GM23248 (cell line): ENCODE data around the gene ENOX1. TPM values are rescaled to one million over a fixed set of nuclear protein-coding genes. Genes with fewer than 3 reads are reported as not detected.
"Not testable (repeated sequence)": the region's sequence is repeated elsewhere in the genome, so short reads cannot be mapped to it uniquely, and the experiment has no call there.

ENCODE experiments used
- DNase-seq: peaks from one replicate; pipeline ENCODE4 v3.0.0-alpha.2; 2015
- H2AFZ ChIP-seq: fragments of 200-600 bp; sonication (generic); 2 replicates; pipeline ENCODE4 v1.6.1; 2016; ENCODE audit warnings: antibody characterized with exemption
- H3F3A ChIP-seq: fragments of 200-600 bp; sonication (generic); 2 replicates; pipeline ENCODE4 v1.6.1; 2016; ENCODE audit warnings: mild to moderate bottlenecking, antibody characterized with exemption, mixed run types; ENCODE audit not compliant: insufficient read depth
- H3K27ac ChIP-seq: fragments of 200-600 bp; sonication (generic); 2 replicates; pipeline ENCODE4 v1.5.1; 2016; ENCODE audit warnings: mild to moderate bottlenecking
- H3K27me3 ChIP-seq: fragments of 200-600 bp; sonication (generic); replicated peaks from 2 replicates; pipeline ENCODE4 v1.6.1; 2016; ENCODE audit warnings: mild to moderate bottlenecking; ENCODE audit not compliant: insufficient read depth
- H3K36me3 ChIP-seq: fragments of 200-600 bp; sonication (generic); 2 replicates; pipeline ENCODE4 v1.6.1; 2016; ENCODE audit warnings: low read depth, mild to moderate bottlenecking
- H3K4me1 ChIP-seq: fragments of 200-600 bp; sonication (generic); 2 replicates; pipeline ENCODE4 v1.6.1; 2016; ENCODE audit warnings: mild to moderate bottlenecking; ENCODE audit not compliant: insufficient read depth
- H3K4me2 ChIP-seq: fragments of 200-600 bp; sonication (generic); one replicate; pipeline ENCODE4 v1.6.1; 2016; ENCODE audit warnings: mild to moderate bottlenecking; ENCODE audit not compliant: unreplicated experiment
- H3K4me3 ChIP-seq: fragments of 200-600 bp; sonication (generic); 2 replicates; pipeline ENCODE4 v1.5.1; 2016; ENCODE audit warnings: mild to moderate bottlenecking
- H3K79me2 ChIP-seq: fragments of 200-600 bp; sonication (generic); 2 replicates; pipeline ENCODE4 v1.6.1; 2016; ENCODE audit warnings: mild to moderate bottlenecking; ENCODE audit not compliant: insufficient read depth
- H3K9ac ChIP-seq: fragments of 200-600 bp; sonication (generic); 2 replicates; pipeline ENCODE4 v1.6.1; 2016; ENCODE audit warnings: mild to moderate bottlenecking
- H3K9me2 ChIP-seq: fragments of 200-600 bp; sonication (generic); 2 replicates; pipeline ENCODE4 v1.6.1; 2016; ENCODE audit warnings: mixed run types, mild to moderate bottlenecking, moderate library complexity; ENCODE audit not compliant: insufficient read depth
- H3K9me3 ChIP-seq: fragments of 200-600 bp; sonication (generic); one replicate; pipeline ENCODE4 v1.6.1; 2017; ENCODE audit warnings: low read depth
- H4K20me1 ChIP-seq: fragments of 200-600 bp; sonication (generic); 2 replicates; pipeline ENCODE4 v1.6.0; 2016; ENCODE audit not compliant: insufficient read depth
- EZH2 ChIP-seq: fragments of 200-600 bp; sonication (generic); IDR thresholded peaks from 2 replicates; pipeline ENCODE4 v1.6.1; 2018; ENCODE audit warnings: antibody characterized with exemption, mild to moderate bottlenecking; ENCODE audit not compliant: insufficient read depth, poor library complexity, severe bottlenecking
- EZH2phosphoT487 ChIP-seq: fragments of 200-600 bp; sonication (generic); IDR thresholded peaks from 2 replicates; pipeline ENCODE4 v1.6.1; 2018; ENCODE audit warnings: antibody characterized with exemption, moderate library complexity, mild to moderate bottlenecking, low read depth; ENCODE audit not compliant: insufficient read depth
- WGBS, 2 experiments: methylation state at CpG; one replicate each; pipeline ENCODE4 v1.1.6; 2015 to 2017; ENCODE audit warnings: low lambda C conversion rate in 2 of 2, low coverage in 1 of 2; ENCODE audit errors: missing lambda C conversion rate in 2 of 2; 5-methylcytosine and 5-hydroxymethylcytosine counted together
- in situ Hi-C: fragments of 300-500 bp; cut with MboI; formaldehyde crosslinking; loops from 2 replicates; pipeline ENCODE4 v1.15.0; 2020
- polyA plus RNA-seq: library from polyadenylated mRNA; unstranded; fragments of >200 nt; fragmentation: Nextera tagmentation; extraction: Ambion mirVana; gene quantifications from 2 replicates; pipeline ENCODE4 v1.2.1, GENCODE V29; 2016
- small RNA-seq: library from RNA; depleted of rRNA; stranded (forward); fragments of <200 nt; gene quantifications from one replicate; pipeline ENCODE3, GENCODE V24; 2014; ENCODE audit warnings: low read depth, low replicate concordance
- total RNA-seq: library from RNA; depleted of rRNA; stranded (reverse); fragments of >200 nt; shearing (Covaris generic); gene quantifications from 2 replicates; pipeline ENCODE4 v1.2.3, GENCODE V29; 2014; rRNA removed

Gene ENOX1
- total and polyA plus RNA-seq, 2 experiments from 2014 or later = 1.8 to 3.2 TPM

DNA sequence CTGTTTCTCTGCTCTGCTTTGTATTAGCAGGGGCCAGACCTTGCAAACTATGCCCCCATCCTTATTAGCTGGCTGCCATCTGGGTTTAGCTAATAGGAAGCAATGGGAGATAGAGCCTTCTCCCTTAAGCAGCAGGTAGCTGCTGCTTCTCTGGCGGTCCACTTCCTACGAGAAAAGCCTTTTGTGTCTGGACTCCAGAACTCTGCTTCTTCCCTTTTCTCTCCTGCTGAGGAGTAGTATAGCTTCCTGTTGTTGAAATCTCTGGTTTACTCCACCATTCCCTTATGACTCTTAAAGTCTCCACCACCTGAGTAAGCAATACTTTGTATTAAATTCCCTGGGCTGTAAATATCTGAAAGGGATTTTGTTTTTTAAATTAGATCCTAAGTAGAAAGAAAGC, 616.3 kb downstream of the ENOX1 start:
- Histone ChIP-seq H3K79me2 (no peaks in the 10 kb centered on the region), H3K27me3 (no peaks in the 10 kb centered on the region), H3K9ac (no peak overlapping the region), H3F3A (no peaks in the 10 kb centered on the region), H4K20me1 (no peaks in the 10 kb centered on the region), H3K36me3 (no peaks in the 10 kb centered on the region), H2AFZ (no peak overlapping the region), H3K4me1 (no peaks in the 10 kb centered on the region), H3K9me3 (no peaks in the 10 kb centered on the region), H3K4me2 (no peak overlapping the region), H3K9me2 (no peaks in the 10 kb centered on the region), H3K4me3 (no peak overlapping the region), H3K27ac (no peak overlapping the region)
- DNase-seq = no peak
- TF ChIP-seq EZH2 (no peak), EZH2phosphoT487 (no peak)
- 40 to 41% methylated on average over 2 of the region's 2 CpGs for WGBS, 2 experiments
- in situ Hi-C loops = no loop called here

DNA sequence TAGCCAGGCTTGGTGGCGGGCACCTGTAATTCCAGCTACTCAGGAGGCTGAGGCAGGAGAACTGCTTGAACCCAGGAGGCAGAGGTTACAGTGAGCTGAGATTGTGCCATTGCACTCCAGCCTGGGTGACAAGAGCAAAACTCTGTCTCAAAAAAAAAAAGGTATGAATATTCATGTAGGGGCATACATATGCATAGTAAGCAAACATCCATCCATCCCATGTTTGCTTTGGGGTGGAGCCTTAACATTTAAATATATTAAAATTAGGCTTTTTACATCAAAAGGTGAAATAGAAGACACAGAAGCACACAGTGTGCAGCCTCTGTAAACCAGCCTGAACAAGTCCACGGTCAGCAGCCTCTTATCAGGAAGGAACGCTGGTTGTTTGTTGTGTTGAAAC, 618.3 kb downstream of the ENOX1 start:
- H3K4me3 ChIP-seq, in situ Hi-C loops, H3K4me1 ChIP-seq, H3K36me3 ChIP-seq, H3K9me3 ChIP-seq, H4K20me1 ChIP-seq, H3K27me3 ChIP-seq, H3K27ac ChIP-seq, H3K9ac ChIP-seq, H3K9me2 ChIP-seq, DNase-seq, H3K79me2 ChIP-seq, H3K4me2 ChIP-seq, H3F3A ChIP-seq, H2AFZ ChIP-seq: not testable (repeated sequence)
- 42 to 50% methylated on average over 3 of the region's 3 CpGs for WGBS, 2 experiments

DNA sequence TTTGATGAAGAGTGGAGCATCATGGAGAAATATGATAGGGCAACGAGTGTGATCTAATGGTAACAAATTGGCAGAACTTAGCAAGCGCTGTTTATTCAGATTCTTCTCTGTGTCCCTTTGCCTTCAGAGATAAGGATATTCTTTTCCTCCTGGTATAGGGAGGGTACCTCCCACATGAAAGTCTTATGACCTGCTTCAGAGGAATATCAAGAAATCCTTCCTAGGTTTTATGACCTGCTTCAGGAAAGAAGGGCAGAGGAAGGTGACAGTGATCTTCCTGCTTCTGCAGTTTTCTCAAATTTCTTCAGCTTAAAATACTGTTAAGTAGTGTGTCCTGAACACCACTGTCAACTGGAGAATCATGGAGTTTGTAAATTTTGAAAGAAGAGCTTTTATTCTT, 619.0 kb downstream of the ENOX1 start:
- in situ Hi-C loops = no loop called here
- no peaks in the 10 kb centered on the region for H3K36me3 ChIP-seq
- no peak for TF ChIP-seq EZH2phosphoT487
- TF ChIP-seq EZH2 = no peak
- no peaks in the 10 kb centered on the region for H3K79me2 ChIP-seq
- no peak overlapping the region for H3K4me2 ChIP-seq
- WGBS, 2 experiments = 58 to 66% methylated on average over 2 of the region's 2 CpGs
- no peak overlapping the region for H3K4me3 ChIP-seq
- H3K27me3 ChIP-seq = no peaks in the 10 kb centered on the region
- no peak overlapping the region for H3K27ac ChIP-seq
- H3K4me1 ChIP-seq = no peaks in the 10 kb centered on the region
- no peaks in the 10 kb centered on the region for H4K20me1 ChIP-seq
- H3K9me2 ChIP-seq = no peaks in the 10 kb centered on the region
- H3F3A ChIP-seq = no peaks in the 10 kb centered on the region
- no peak for DNase-seq
- no peaks in the 10 kb centered on the region for H3K9me3 ChIP-seq
- no peak overlapping the region for H3K9ac ChIP-seq
- H2AFZ ChIP-seq = no peak overlapping the region

DNA sequence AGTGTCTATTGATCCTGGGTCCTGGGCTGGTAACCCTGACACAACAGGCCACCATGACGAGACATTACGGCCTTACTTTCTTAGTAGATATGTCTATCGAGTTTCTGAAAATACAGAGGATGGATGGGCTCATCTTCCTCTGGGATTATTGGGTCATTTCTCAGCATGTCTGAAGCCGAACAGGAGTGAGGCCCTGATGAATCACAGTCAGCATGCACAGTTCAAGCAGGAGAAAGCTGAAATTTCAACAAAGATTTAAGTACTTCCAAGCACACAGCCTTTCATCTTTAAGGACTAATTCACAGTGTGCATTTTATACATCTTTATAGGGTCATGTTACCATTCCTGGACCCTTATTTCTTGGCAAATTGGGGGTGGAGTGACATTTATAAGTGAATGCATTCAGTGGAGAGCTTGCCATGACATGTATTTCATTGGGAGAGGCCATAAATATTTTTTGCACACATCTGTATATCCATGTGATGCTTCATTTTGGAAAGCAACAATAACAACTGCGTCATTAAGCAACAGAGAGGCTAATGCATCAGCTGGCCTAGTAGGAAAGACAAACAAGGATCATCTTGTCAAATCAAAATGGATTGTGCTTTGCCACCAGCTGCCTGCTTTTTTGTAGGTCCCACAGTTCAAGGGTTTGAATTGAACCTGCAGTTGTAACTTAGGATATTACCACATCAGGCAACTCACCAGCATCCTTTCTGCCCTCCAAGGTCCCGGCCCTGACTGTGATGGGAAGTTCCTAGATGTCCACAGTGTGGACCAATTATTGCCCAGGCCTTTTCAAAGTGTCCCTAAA, 619.9 kb downstream of the ENOX1 start:
- H4K20me1 ChIP-seq = no peaks in the 10 kb centered on the region
- DNase-seq = no peak
- H3K4me3 ChIP-seq = no peak overlapping the region
- in situ Hi-C loops = no loop called here
- no peaks in the 10 kb centered on the region for H3K9me2 ChIP-seq
- no peaks in the 10 kb centered on the region for H3K36me3 ChIP-seq
- no peaks in the 10 kb centered on the region for H3K27me3 ChIP-seq
- H3K9me3 ChIP-seq = no peaks in the 10 kb centered on the region
- H3K79me2 ChIP-seq = no peaks in the 10 kb centered on the region
- no peak overlapping the region for H2AFZ ChIP-seq
- H3K4me2 ChIP-seq = no peak overlapping the region
- no peaks in the 10 kb centered on the region for H3F3A ChIP-seq
- H3K27ac ChIP-seq = no peak overlapping the region
- H3K9ac ChIP-seq = no peak overlapping the region
- no peaks in the 10 kb centered on the region for H3K4me1 ChIP-seq
- WGBS, 2 experiments = 74 to 79% methylated on average over 6 of the region's 6 CpGs
- no peak for TF ChIP-seq EZH2phosphoT487
- TF ChIP-seq EZH2 = no peak

Small RNA genes lying within 50 kb of the gene (small RNA-seq; reads per million reads assigned to genes)
- not detected for gene AL162713.1

Other genes starting within 250 kb of the ENOX1 start
- gene CCDC122, start 92.8 kb upstream of the ENOX1 start, total RNA-seq = 1.3 and 7.6 TPM in 2 replicates
- gene CCDC122, start 92.8 kb upstream of the ENOX1 start, polyA plus RNA-seq = 4.1 and 4.8 TPM in 2 replicates
- gene LACC1, start 92.9 kb upstream of the ENOX1 start, total RNA-seq = 8.2 and 21.2 TPM in 2 replicates
- 6.4 TPM in 2 replicates for gene LACC1, start 92.9 kb upstream of the ENOX1 start, polyA plus RNA-seq